IMR-90 (cell line): Measurements from ENCODE around the gene UEVLD.

Source experiments
- CEBPB ChIP-seq: IDR thresholded peaks from 2 replicates; pipeline ENCODE4 v1.6.1; 2012; ENCODE audit warnings: low read depth, low read length, improper control_type of control experiment
- MAFK ChIP-seq: IDR thresholded peaks from 2 replicates; pipeline ENCODE4 v1.6.1; 2012; ENCODE audit warnings: low read depth, low read length, improper control_type of control experiment
- MAZ ChIP-seq: IDR thresholded peaks from 2 replicates; pipeline ENCODE4 v1.6.1; 2012; ENCODE audit warnings: low read depth, mild to moderate bottlenecking, low read length, improper control_type of control experiment, moderate library complexity, borderline replicate concordance
- MXI1 ChIP-seq: IDR thresholded peaks from 2 replicates; pipeline ENCODE4 v1.6.1; 2012; ENCODE audit warnings: low read depth, mild to moderate bottlenecking, low read length, moderate library complexity, borderline replicate concordance
- POLR2A ChIP-seq: IDR thresholded peaks from 2 replicates; pipeline ENCODE4 v1.6.1; 2012; ENCODE audit warnings: mild to moderate bottlenecking, low read depth, low read length
- RAD21 ChIP-seq: IDR thresholded peaks from 2 replicates; pipeline ENCODE4 v1.6.1; 2012; ENCODE audit warnings: low read length, improper control_type of control experiment
- RCOR1 ChIP-seq: IDR thresholded peaks from 2 replicates; pipeline ENCODE4 v1.6.1; 2012; ENCODE audit warnings: mild to moderate bottlenecking, low read length, improper control_type of control experiment; ENCODE audit not compliant: insufficient replicate concordance
- TF ChIP-seq, protein P1 (sequence below): conservative IDR thresholded peaks from 2 replicates; pipeline ENCODE4 v1.5.1; 2012; ENCODE audit warnings: mild to moderate bottlenecking, low read depth, low read length, improper control_type of control experiment

GRCh38 chr11:18564149-18564548, 24.4 kb downstream of the UEVLD start:
- TF ChIP-seq RCOR1 (no peak), RAD21 (no peak), POLR2A (no peak), MAZ (no peak), CEBPB (no peak), MAFK (no peak), MXI1 (no peak)
- TF ChIP-seq, protein P1, sequence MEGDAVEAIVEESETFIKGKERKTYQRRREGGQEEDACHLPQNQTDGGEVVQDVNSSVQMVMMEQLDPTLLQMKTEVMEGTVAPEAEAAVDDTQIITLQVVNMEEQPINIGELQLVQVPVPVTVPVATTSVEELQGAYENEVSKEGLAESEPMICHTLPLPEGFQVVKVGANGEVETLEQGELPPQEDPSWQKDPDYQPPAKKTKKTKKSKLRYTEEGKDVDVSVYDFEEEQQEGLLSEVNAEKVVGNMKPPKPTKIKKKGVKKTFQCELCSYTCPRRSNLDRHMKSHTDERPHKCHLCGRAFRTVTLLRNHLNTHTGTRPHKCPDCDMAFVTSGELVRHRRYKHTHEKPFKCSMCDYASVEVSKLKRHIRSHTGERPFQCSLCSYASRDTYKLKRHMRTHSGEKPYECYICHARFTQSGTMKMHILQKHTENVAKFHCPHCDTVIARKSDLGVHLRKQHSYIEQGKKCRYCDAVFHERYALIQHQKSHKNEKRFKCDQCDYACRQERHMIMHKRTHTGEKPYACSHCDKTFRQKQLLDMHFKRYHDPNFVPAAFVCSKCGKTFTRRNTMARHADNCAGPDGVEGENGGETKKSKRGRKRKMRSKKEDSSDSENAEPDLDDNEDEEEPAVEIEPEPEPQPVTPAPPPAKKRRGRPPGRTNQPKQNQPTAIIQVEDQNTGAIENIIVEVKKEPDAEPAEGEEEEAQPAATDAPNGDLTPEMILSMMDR, result no peak
